CD14-positive monocyte (primary cell): ENCODE results near the gene MAP2. TPM values are rescaled to one million over a fixed set of nuclear protein-coding genes. Genes with fewer than 3 reads are reported as not detected.

Experiments
- DNase-seq, 3 donors: peaks; one replicate each; pipeline ENCODE4 v3.0.0-alpha.2; 2011 to 2022
- H2AFZ ChIP-seq: 2 replicates; pipeline ENCODE4 v1.6.0; 2012; ENCODE audit warnings: mild to moderate bottlenecking, low read depth, low read length, inconsistent platforms; ENCODE audit not compliant: insufficient read depth, poor library complexity, severe bottlenecking
- H3K27ac ChIP-seq, 2 donors: 1 replicate in 1 of 2; 2 replicates in 1 of 2; pipeline ENCODE4 v1.5.1; 2012 to 2013; ENCODE audit warnings: low read length in 2 of 2, control low read depth in 1 of 2, inconsistent platforms in 1 of 2, low read depth in 1 of 2, mild to moderate bottlenecking in 1 of 2
- H3K27me3 ChIP-seq, 2 donors: one replicate each; pipeline versions ENCODE4 v1.6.0 to v1.6.1; 2011 to 2013; ENCODE audit warnings: low read length in 2 of 2; ENCODE audit not compliant: control insufficient read depth in 2 of 2, insufficient read depth in 2 of 2
- H3K36me3 ChIP-seq, 2 donors: replicated peaks in 1 of 2; 1 replicate in 1 of 2; 2 replicates in 1 of 2; pipeline versions ENCODE4 v1.5.1 to v1.6.1; 2012 to 2013; ENCODE audit warnings: low read length in 2 of 2, control low read depth in 1 of 2, inconsistent platforms in 1 of 2, mild to moderate bottlenecking in 1 of 2; ENCODE audit not compliant: insufficient read depth in 2 of 2, control insufficient read depth in 1 of 2
- H3K4me1 ChIP-seq, 2 donors: 1 replicate in 1 of 2; 2 replicates in 1 of 2; pipeline versions ENCODE4 v1.5.1 to v1.6.1; 2012 to 2013; ENCODE audit warnings: low read length in 2 of 2, control low read depth in 1 of 2, inconsistent platforms in 1 of 2, mild to moderate bottlenecking in 1 of 2, moderate library complexity in 1 of 2; ENCODE audit not compliant: insufficient read depth in 2 of 2, control insufficient read depth in 1 of 2
- H3K4me2 ChIP-seq: replicated peaks from 2 replicates; pipeline ENCODE3; 2012; ENCODE audit warnings: low read length, moderate library complexity, mild to moderate bottlenecking; ENCODE audit not compliant: poor library complexity, severe bottlenecking; ENCODE audit errors: extremely low read depth
- H3K4me3 ChIP-seq, 3 experiments: fragments of 200-600 bp in 1 of 3; sonication (generic) in 1 of 3; replicated peaks in 1 of 3; 1 replicate in 2 of 3; 2 replicates in 1 of 3; pipeline ENCODE4 v1.5.1; 2011 to 2013; ENCODE audit warnings: low read length in 3 of 3, mild to moderate bottlenecking in 3 of 3, control low read depth in 2 of 3, low read depth in 2 of 3, inconsistent platforms in 1 of 3, moderate library complexity in 1 of 3
- H3K79me2 ChIP-seq: 2 replicates; pipeline ENCODE4 v1.6.0; 2012; ENCODE audit warnings: mild to moderate bottlenecking, control low read depth, inconsistent platforms, low read length, moderate library complexity; ENCODE audit not compliant: insufficient read depth
- H3K9ac ChIP-seq: 2 replicates; pipeline ENCODE4 v1.6.0; 2017; ENCODE audit warnings: low read length, mild to moderate bottlenecking; ENCODE audit not compliant: insufficient read depth, poor library complexity, severe bottlenecking
- H3K9me3 ChIP-seq, 2 donors: replicated peaks in 1 of 2; 1 replicate in 1 of 2; 2 replicates in 1 of 2; pipeline versions ENCODE4 v1.5.1 to v1.6.1; 2012 to 2013; ENCODE audit warnings: low read length in 2 of 2, control low read depth in 1 of 2; ENCODE audit not compliant: control insufficient read depth in 1 of 2, insufficient read depth in 1 of 2
- H4K20me1 ChIP-seq: 2 replicates; pipeline ENCODE4 v1.6.0; 2012; ENCODE audit warnings: mild to moderate bottlenecking, low read length, control low read depth, moderate library complexity; ENCODE audit not compliant: insufficient read depth
- H3K27ac Mint-ChIP-seq, 7 donors: one replicate each; pipeline ENCODE4 v1.8.0; 2020; ENCODE audit warnings: mild to moderate bottlenecking in 7 of 7, mixed read lengths in 7 of 7, moderate library complexity in 6 of 7, inconsistent platforms in 2 of 7
- H3K27me3 Mint-ChIP-seq, 3 donors: one replicate each; pipeline ENCODE4 v1.8.0; 2021 to 2022; ENCODE audit warnings: low read depth in 3 of 3, mild to moderate bottlenecking in 3 of 3, mixed read lengths in 3 of 3, moderate library complexity in 3 of 3, inconsistent platforms in 1 of 3
- H3K36me3 Mint-ChIP-seq, 2 donors: one replicate each; pipeline ENCODE4 v1.8.0; 2020; ENCODE audit warnings: mixed read lengths in 2 of 2, inconsistent platforms in 1 of 2, mild to moderate bottlenecking in 1 of 2
- H3K4me1 Mint-ChIP-seq: one replicate; pipeline ENCODE4 v1.8.0; 2020; ENCODE audit warnings: mild to moderate bottlenecking, mixed read lengths
- H3K4me3 Mint-ChIP-seq, 2 donors: one replicate each; pipeline ENCODE4 v1.8.0; 2020; ENCODE audit warnings: mild to moderate bottlenecking in 2 of 2, mixed read lengths in 2 of 2, moderate library complexity in 1 of 2
- H3K9me3 Mint-ChIP-seq, 7 donors: one replicate each; pipeline ENCODE4 v1.8.0; 2020 to 2022; ENCODE audit warnings: mixed read lengths in 7 of 7, mild to moderate bottlenecking in 6 of 7, moderate library complexity in 6 of 7, inconsistent platforms in 2 of 7
- CTCF ChIP-seq: fragments of 200-600 bp; IDR thresholded peaks from one replicate; pipeline ENCODE4 v1.8.0; 2022; ENCODE audit warnings: antibody characterized with exemption, mild to moderate bottlenecking
- WGBS: methylation state at CpG from one replicate; pipeline ENCODE4 v1.1.5; 2013; ENCODE audit warnings: missing lambda C conversion rate; ENCODE audit not compliant: insufficient coverage; 5-methylcytosine and 5-hydroxymethylcytosine counted together
- intact Hi-C, 2 donors: fragments of 100-400 bp; cut with micrococcal nuclease; formaldehyde crosslinking; loops; one replicate each; pipeline versions ENCODE4 v1.15.0 to v1.15.1; 2023
- polyA plus RNA-seq, 3 donors: library from polyadenylated mRNA; depleted of rRNA in 1 of 3; unstranded in 2 of 3; stranded (reverse) in 1 of 3; fragments of 300-500 nt in 2 of 3; fragments of >200 nt in 1 of 3; fragmentation: Illumina TruSeq in 2 of 3; gene quantifications; 1 replicate in 2 of 3; 2 replicates in 1 of 3; pipeline ENCODE4 v1.2.3, GENCODE V29; 2012 to 2021

MAP2 gene
- polyA plus RNA-seq, 3 donors = not detected

- Histone ChIP-seq H3K27ac (no peak overlapping the region), H3K79me2 (no peaks in the 10 kb centered on the region), H3K4me2 (no peak overlapping the region), H3K9ac (no peak overlapping the region), H3K4me1 (no peaks in the 10 kb centered on the region), H3K27me3 (no peaks in the 10 kb centered on the region), H2AFZ (no peak overlapping the region), H3K9me3 (no peaks in the 10 kb centered on the region), H3K4me3 (no peak overlapping the region), H4K20me1 (no peaks in the 10 kb centered on the region), H3K36me3 (no peaks in the 10 kb centered on the region)
- no peaks in the 10 kb centered on the region for H3K36me3 Mint-ChIP-seq
- no peaks in the 10 kb centered on the region for H3K4me1 Mint-ChIP-seq
- H3K4me3 Mint-ChIP-seq = no peak overlapping the region
- DNase-seq = no peak
- 100% methylated on average over 1 of the region's 8 CpGs for WGBS
- H3K9me3 Mint-ChIP-seq = peaks cover 0 to 2% (median 0%) of the 10 kb centered on the region in 7 donors
- H3K27ac Mint-ChIP-seq = no peak overlapping the region
- intact Hi-C loops = no loop called here
- peaks cover 0 to 5% (median 4%) of the 10 kb centered on the region in 3 donors for H3K27me3 Mint-ChIP-seq
- TF ChIP-seq CTCF = no peak
Measured at GRCh38 chr2:209696836-209697711, 273.2 kb downstream of the MAP2 start.

GRCh38 chr2:209702775-209703174 is 278.9 kb downstream of the MAP2 start:
- H3K27ac Mint-ChIP-seq = no peak overlapping the region
- Histone ChIP-seq H2AFZ (no peak overlapping the region), H4K20me1 (no peaks in the 10 kb centered on the region), H3K27me3 (no peaks in the 10 kb centered on the region), H3K36me3 (no peaks in the 10 kb centered on the region), H3K4me2 (no peak overlapping the region), H3K4me1 (no peaks in the 10 kb centered on the region), H3K9ac (no peak overlapping the region), H3K4me3 (no peak overlapping the region), H3K27ac (no peak overlapping the region), H3K9me3 (no peaks in the 10 kb centered on the region), H3K79me2 (no peaks in the 10 kb centered on the region)
- no peaks in the 10 kb centered on the region for H3K36me3 Mint-ChIP-seq
- intact Hi-C loops = no loop called here
- no peaks in the 10 kb centered on the region for H3K9me3 Mint-ChIP-seq
- H3K4me1 Mint-ChIP-seq = no peaks in the 10 kb centered on the region
- WGBS = 90% methylated on average over 1 of the region's 2 CpGs
- no peaks in the 10 kb centered on the region for H3K27me3 Mint-ChIP-seq
- no peak for TF ChIP-seq CTCF
- DNase-seq = no peak
- H3K4me3 Mint-ChIP-seq = no peak overlapping the region
